OCI-LY7 (cell line): ENCODE data around the gene GTF2IRD1.

Source experiments
- CTCF ChIP-seq: fragments of 200-600 bp; sonication (generic); conservative IDR thresholded peaks from 2 replicates; pipeline ENCODE4 v1.5.1; 2014; ENCODE audit warnings: mild to moderate bottlenecking, antibody characterized with exemption, low read length, moderate library complexity, mixed read lengths
- EZH2phosphoT487 ChIP-seq: fragments of 200-600 bp; sonication (generic); IDR thresholded peaks from 2 replicates; pipeline ENCODE4 v1.6.1; 2018; ENCODE audit warnings: low read depth, borderline replicate concordance, mild to moderate bottlenecking, mixed run types, antibody characterized with exemption, low read length, moderate library complexity, mixed read lengths

- TF ChIP-seq CTCF (no peak), EZH2phosphoT487 (no peak)
Measured at GRCh38 chr7:74633451-74633921, 179.8 kb downstream of the GTF2IRD1 start.
